Fibroblast of skin of left quadriceps (primary cell): ENCODE data around the gene USP4.

Source experiments
- DNase-seq, 2 experiments: peaks; one replicate each; pipeline ENCODE4 v3.0.0-alpha.2; 2013; ENCODE audit warnings: low read depth in 2 of 2

Gene USP4

DNA sequence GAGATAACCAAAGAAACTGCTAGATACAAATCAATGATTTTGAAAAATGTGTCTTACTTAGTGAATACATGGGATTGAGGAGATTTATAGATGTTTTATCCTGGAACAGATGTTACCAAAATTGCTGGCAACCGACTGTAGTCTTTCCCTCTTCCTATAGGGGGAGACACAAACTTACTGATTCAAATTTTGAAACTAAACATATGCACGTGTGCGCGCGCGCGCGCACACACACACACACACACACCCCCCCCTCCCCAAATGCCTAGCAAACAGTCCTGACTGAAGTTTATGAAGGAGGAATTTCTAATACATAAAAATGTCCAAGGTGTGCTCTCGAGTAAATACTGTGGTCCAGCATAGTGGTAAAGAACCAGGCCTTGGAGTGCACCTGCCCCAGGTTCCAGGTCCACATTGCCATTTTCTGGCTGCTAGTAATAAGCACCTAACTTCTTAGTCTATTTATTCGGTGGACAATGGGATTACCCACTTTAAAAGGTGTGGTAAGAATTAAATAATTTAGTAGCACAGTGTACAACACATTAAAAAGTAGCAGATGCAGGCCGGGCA, 44.3 kb downstream of the USP4 start:
- no peak for DNase-seq

DNA sequence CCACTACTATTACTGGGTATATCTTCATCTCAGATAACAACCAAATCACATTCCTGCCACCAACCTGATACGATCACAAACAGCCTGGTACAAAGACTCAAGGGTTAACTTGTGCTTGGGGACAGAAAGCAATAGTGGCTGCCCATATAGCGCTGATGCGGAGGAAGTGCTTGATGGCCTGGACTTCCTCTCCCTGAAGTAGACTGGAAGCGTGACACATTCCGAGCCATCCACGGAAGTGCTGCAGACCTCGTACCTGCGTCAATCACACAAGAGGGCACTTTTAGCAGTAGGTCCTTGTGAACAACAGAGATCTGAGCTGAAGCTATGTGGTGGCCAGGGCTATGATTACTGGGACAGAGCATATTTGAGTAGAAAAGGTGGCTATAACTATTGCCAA, 45.5 kb downstream of the USP4 start:
- DNase-seq, result no peak

DNA sequence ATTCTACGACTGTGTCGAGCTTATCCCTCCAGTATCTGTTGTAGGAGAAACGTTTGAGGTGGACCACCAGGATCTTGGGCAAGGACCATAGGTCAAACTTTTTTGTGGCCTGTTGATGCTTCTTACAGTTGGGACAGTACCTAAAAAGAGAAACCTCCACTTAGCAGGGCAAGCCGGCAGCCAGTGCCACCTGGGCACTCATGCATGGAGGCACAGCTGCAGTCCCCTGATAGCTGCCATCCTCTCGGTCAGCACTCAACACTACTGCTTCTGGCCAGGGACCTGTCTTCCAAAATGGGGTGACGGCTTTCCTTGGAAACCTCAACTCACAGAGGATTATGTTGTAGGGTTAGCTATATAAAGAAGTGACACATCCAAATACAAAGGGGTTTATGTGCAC, 55.9 kb downstream of the USP4 start:
- no peak for DNase-seq

DNA sequence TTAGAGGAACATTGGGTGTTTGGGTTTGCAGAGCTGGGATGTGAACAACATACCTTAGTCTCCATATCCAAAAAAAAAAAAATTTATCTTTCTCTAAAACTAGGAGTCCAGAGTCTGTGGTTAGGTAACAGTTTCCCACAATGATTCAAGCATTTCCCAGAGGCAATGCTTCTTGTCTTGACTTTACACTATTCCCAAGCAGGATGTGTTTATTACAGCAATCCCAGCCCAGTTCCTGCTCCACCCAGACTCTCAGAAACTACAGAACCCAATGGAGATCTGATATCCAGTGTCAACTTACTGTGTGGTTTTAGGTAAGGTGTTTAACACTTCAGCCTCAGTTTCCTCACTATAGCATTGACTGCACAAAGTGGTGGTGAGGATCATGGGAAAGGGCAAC, 60.5 kb downstream of the USP4 start:
- no peak for DNase-seq

DNA sequence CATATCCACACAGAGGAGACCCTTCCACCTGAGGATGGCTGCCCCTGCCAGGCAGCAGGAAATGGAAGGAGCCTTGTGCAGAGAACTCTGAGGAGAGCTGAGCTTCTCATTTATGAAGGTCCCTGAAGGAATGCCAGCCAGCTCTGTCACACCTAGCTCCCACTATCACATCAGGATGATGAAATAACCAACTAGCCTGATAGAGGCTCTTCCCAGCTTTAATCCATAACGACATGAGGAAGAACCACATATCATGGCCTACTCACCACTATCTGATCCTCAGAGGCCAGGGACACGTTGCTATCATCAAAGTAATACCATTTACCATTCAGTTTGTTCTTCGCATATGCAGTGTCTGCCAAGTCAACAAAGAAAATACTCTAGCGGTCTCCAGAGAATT, 61.3 kb downstream of the USP4 start:
- DNase-seq, result no peak

DNA sequence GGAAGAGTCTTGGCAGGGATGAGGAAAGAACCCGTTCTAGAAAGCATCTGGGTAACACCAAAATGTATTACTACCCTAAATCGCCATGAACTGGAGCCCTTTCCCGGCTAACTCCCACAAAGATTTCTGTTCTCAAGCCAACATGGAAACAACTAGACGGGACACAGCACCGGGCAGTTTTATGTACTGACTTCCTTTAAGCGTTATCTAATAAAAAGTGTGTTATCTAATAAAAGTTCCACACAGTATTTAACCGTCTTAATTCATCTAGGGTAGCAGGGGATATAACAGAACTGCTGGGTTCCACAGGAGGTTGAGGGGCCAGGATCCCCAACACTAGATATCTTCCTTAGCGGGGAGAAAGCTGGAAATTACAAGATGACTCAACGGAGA, 62.5 kb downstream of the USP4 start:
- no peak for DNase-seq

DNA sequence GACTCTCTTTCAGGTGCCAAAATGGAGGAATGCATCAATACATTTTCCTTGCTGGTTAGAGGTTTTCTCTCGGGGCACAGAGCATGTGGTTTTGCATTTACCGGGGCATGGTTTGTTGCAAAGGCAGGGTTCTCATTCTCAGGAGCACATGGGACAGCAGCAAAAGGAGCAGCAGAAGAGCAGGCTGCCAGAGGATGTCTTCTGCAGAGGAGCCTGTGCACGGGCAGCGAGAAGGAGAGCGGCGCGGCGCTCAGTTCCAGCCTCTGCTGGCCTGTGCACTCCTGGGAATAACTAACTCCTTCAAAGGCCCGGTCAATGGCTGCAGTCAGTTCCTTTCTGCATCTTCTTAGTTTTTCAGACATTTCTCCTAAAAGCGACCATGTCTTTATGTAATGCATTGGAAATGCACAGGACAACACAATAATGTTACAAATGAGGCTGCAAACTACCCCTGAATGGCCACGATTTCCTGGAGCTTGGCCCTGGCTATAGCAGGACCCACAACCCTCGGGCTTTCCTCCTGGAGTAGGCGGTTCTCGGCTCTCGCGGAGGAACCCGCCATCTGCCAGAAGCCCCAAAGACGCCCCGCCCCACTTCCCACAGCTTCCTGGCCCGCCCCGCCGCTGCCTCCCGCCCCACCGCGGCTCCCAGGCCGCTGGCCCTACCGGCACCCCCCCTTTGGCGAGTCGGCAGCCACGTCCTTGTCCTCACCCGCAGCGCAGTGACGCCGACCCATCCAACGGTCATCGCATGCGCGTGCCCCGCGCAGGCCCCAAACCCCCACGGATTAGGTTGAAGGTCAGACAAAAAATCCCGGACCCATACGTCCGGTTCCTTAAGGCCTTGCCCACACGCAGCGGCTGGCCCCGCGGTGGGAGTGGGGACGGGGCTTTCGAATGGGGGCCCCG, 63.1 kb downstream of the USP4 start, which contains the start of gene C3orf62:
Gene C3orf62, minus strand, starts transcription at position 758 of the 908 bp plus-strand sequence. Its CDS starts 360 bp downstream, at position 398.
- peak; percentile 57 to 65 for DNase-seq

DNA sequence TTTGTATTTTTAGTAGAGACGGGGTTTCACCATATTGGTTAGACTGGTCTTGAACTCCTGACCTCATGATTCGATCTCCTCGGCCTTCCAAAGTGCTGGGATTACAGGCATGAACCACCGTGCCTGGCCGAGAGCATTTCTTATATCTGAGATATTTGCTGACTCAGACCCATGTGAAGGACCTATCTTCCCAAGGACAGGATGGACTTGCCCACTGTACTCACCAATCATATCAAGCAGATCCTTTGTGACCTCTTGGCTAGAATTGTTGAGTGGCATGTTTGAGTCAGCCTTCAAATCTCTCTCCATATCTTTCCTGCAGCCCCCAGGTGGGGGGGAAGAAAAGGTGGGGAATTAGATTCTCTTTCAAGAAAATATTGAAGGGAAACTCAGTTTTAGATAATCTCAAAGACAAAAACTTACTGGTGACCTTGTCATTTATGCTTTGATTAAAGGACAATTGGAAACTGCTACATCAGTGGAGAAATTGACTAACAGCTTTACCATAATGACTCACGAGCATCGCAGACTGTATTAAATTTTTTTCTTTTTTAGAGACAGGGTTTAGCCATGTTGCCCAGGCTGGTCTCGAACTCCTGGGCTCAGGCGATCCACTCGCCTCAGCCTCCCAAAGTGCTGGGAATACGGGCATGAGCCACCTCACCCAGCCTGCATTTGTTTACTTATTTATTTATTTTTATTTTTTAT, 65.9 kb downstream of the USP4 start:
- no peak for DNase-seq

DNA sequence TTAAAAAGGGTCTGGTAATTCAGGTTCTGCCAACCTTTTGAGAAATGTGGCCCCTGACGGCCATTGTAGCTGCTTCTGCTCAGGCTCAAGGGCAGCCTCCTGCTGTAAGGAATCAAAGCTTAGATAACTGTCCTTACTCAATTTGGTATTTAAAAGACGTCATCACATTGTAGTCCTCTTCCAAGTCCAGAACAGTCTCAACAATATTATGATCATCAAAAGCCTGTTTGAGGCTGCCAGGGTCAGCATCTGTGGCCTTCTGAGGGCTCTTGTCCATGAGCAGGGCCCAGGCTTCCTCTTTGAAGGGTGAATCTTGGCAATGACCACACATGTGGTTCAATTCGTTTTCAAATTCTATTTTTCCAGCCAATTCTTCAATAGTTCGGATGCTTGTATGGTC, 68.8 kb downstream of the USP4 start:
- DNase-seq, result no peak

DNA sequence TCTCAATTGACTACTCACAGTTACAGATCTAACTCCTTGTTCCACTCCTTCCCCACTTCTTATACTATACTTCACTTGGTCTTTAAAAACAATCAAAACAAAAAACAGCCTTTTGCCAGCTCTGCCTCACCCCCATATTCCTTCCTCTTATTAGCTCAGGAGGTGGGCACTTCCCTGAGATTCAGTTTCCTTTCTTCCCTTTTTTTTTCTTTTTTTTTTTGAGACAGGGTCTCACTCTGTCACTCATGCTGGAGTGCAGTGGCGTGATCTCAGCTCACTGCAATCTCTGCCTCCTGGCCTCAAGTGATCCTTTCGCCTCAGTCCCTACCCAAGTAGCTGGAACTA, 69.7 kb downstream of the USP4 start:
- DNase-seq, result no peak

DNA sequence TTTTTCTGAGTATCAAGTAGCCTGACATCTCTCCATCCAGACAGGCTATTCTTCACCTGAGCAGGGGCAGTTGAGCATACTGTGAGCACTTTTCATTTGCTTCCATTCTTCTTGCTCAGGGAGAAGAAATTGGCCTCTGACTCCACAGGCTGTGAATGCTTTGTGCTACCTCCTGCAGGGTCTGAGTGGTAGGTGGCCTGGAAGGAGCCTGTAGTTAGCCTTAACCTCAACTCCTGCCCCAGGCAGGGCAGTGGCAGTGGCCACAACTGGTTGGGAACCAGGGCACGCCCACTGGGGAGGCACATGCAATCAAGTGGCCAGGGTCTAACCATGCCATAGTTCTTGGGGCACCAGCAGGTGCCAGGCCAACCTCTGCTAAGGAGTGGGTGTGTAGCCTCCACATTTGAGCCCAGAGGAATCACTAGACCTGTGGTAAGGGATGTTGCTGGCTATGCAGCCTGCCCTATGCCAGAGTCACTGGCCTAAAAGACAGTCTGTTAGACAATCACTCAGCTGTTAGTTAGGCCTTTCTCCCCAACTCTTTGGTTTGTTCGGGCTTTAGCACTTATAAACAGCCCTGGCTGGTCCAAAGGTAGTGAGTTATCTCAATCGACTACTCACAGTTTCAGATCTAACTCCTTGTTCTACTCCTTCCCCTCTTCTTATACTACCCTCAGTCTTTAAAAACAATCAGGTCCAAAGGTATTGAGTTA, 70.3 kb downstream of the USP4 start:
- DNase-seq, result no peak

DNA sequence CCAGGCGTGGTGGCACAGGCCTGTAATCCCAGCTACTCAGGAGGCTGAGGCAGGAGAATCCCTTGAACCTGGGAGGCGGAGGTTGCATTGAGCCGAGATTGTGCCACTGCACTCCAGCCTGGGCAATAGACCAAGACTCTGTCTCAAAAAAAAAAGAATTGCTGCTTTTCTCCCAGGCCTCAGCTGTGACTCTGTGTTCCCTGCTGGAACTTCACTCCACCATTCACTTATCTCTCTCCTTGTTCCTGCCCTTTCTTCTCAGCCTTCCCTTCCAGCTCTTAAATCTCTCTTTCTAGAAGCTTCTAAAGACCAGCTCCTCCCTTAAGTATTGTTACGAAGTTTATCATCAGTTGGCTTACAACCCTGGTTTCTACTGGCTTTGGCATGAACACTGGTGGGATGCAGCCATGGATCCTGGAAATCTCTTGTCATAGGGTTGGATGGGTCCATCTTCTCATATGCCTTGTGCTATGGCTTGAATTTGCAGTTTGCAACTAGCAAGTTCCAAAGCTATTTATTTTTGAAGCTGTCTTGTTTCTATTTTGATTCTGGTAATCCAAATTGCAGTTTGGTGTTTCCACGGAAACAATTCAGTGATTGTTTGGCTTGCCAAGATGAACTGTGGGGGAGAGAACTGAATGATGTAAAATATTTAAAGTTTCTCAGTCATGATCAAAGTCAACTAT, 73.3 kb downstream of the USP4 start:
- no peak for DNase-seq

DNA sequence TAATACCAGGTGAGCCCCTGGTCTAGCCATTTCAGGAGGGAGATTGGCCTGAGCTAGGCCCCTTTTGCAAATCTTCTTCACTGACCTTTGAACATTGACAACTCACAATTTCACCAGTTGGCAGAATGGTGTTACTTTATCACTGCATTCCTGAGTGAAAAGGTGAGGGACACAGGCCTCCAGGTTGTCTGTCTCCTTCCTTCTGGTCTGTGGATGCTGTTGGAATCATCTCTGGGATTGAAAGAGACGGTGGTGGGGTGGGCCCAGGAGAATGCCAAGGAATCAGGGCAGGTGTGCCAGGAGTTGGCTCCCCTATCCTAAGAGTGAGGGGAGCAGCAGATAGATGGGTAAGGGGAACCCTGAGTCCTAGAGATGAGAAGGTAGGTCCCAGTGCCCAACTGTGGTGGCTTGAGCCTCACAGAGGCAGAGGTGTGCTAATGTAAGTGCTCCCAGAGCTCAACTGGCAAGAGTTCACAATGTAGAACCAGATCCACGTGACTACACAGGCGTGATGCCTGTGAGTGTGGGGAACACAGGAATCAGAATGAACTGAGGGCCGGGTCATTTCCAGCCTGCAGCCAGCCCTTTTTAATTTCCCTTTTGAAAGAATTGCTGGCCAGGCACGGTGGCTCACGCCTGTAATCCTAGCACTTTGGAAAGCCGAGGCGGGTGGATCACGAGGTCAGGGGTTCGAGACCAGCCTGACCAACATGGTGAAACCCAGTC, 74.0 kb downstream of the USP4 start:
- no peak for DNase-seq

DNA sequence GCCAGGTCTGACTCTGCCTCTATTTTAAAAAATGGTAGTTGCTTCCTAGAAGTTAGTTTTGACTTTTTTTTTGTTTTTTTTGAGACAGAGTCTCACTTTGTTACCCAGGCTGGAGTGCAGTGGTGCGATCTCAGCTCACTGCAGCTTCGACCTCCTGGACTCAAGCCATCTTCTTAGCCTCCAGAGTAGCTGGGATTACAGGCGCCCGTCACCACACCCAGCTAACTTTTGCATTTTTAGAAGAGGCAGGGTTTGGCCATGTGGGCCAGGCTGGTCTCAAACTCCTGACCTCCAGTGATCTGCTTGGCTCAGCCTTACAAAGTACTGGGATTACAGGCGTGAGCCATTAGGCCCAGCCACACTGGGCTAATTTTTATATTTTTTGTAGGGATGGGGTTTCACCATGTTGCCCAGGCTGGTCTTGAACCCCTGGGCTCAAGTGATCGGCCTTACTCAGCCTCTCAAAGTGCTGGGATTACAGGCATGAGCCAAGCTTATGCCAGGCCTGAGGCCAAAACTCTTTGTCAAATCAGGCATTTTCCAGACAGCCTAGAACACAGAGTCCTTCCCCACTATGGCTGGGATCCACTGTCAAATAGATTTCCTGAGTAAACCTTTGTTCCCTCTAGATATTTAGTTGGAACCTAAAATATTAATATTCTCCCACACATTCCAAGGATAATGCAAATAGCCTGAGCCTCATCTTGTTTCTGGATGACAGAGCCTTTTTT, 76.5 kb downstream of the USP4 start:
- no peak for DNase-seq

DNA sequence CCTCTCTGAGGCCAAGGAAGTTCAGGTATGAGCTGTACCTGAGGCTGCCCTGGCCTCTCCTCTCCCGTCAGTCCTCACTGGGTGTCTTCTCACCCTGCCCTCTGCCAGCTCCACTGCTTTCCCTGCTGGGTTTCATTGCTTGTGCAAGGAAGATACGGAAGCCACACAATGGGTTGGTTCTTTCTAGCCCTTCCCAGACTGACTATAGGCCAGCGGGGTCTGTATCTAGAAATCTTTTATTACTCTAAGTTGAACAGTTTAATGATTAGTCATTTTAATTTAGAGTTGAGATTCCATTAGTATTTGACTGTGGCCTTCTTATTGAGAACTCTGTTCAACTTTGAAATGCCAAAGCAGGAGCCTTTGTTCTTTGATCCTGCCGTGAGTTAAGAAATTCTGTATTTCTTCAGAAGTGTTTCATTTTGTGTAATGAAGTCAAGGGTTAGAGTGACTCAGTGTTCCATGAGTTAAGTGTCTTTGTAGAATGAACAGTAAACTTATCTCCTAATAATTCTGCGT, 79.0 kb downstream of the USP4 start:
- no peak for DNase-seq

DNA sequence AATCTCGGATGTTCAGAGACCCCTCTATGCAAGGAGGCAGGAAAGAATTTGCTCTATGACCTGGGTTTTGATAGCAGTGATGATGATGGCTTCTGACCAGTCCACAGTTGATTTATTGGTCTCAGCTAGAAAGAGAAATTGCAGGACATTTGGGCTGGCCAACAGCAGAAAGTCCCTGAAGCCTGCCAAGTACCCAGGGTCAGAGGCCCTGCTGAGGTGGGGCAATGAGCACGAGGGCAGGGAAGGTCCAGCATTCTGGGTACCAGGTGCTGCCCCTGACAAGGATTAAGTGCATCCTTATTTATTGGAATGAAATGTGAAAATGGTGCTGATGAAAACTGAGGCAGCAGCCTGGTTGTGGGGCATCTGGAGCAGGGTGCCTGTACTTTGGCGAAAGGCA, 82.7 kb downstream of the USP4 start:
- DNase-seq, result no peak

DNA sequence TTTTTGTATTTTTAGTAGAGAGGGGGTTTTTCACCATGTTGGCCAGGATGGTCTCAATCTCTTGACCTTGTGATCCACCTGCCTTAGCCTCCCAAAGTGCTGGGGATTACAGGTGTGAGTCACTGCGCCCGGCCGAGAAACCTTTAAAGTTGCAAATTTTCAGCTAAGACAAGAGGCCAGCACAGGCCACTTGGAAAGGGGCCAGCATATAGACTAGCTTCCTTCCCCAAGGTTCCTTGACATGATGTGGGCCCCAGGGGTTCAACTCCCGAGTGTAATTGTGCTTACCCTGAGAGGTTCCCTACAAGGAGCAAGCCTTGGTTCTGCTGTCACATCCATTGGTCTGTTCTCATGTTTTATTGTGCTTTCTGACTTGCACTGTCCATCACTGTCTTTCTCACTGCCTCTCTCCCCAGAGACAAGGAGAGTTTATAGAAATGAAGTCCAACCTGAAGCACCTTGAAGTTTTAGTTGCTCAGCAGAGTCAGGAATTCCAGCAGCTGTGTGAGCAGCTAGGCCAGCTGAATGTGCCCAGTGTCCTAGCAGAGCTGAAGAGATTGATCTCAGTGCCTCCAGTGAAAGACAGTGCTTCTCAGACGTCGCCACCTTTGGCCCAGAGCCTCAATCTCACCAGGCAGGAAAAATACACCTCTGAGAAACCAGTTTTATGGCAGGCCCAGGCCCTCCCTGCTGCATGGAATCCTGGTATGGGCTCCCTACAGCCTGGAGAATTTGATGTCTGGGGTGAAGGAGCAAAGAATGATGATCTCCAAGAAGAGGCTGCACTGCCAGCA, 83.9 kb downstream of the USP4 start:
- DNase-seq, result no peak

DNA sequence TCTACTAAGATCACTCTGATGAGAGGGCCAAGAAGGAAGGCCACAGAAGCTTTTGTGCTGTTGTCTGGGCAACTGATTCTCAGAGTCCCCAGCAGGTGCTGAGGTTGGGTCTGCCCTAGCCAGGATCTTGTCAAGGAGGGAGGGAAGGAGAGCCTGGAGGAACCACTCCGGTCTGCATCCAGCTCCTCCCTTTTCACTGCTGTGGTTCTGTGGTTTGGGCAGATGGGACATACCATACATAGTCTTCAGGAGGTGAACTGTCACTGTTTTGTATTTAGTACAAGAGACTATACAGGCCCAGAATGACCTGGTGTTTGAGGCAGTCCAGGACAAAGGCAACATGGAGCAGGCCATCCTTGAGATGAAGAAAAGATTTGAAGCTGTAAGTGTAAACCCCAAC, 84.7 kb downstream of the USP4 start:
- DNase-seq, result no peak

DNA sequence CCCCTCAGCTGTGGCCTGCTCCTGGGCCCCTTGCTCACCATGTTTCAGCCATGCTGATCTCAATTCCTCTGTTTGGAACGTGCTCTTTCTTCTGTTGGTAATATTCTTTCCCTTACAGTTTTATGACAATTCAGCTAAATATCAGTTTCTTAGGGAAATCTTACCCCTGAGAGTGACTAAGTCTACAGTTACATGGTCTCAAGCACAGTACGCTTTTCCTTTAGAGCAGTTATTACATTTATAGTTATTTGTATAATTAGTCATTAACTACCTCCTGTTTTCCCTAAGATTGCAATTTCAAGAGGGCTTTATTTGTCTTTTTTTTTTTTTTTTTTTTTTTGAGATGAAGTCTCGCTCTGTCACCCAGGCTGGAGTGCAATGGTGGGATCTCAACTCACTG, 86.3 kb downstream of the USP4 start:
- DNase-seq, result no peak
